Measurements from ENCODE around the gene F8A1.
"Not testable (repeated sequence)": the region's sequence is repeated elsewhere in the genome, so short reads cannot be mapped to it uniquely, and the experiment has no call there.

Gene F8A1

DNA sequence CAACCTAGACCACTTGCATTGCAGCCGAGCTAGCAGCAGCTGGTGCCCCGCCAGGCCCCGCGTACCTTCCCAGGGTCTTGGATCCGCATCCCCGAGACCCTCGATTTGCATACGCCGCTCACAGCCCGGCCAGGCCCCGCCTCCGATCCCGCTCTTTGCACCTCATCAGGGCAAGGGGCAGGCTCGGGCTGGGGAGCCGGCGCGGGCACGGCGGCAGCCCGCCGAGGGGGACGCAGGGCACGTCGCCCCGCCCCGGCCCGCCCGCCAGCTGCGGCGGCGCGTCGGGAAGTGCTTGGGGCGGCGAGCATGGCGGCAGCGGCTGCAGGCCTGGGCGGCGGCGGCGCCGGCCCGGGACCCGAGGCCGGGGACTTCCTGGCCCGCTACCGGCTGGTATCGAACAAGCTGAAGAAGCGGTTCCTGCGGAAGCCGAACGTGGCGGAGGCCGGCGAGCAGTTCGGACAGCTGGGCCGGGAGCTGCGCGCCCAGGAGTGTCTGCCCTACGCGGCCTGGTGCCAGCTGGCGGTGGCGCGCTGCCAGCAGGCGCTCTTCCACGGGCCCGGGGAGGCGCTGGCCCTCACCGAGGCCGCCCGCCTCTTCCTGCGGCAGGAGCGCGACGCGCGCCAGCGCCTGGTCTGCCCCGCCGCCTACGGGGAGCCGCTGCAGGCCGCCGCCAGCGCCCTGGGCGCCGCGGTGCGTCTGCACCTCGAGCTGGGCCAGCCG, at the start of gene F8A1:
F8A1 (plus strand) TSS at position 287 of the 720 bp plus-strand sequence; CDS start at position 307, 20 bp downstream.
- not testable (repeated sequence) for DNase-seq

DNA sequence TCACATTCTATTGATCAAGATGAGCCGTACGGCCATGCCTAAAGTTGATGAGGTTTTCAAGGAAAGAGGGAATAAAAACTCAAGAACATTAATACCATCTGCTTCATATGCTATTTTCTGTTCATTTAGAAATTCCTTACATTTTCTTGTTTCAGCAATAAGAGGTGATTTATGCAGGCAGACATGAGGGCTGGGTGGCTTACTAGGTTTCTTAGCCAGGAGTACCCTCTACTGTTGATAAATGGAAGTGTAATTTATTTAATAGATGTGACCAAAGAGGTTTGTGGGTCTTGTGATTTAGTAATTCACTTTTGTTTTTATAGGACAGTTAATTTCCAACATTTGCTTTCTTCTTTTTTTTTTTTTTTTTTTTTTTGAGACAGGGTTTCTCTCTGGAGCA, 45.3 kb upstream of the F8A1 start:
- peak; percentile 54 for DNase-seq

DNA sequence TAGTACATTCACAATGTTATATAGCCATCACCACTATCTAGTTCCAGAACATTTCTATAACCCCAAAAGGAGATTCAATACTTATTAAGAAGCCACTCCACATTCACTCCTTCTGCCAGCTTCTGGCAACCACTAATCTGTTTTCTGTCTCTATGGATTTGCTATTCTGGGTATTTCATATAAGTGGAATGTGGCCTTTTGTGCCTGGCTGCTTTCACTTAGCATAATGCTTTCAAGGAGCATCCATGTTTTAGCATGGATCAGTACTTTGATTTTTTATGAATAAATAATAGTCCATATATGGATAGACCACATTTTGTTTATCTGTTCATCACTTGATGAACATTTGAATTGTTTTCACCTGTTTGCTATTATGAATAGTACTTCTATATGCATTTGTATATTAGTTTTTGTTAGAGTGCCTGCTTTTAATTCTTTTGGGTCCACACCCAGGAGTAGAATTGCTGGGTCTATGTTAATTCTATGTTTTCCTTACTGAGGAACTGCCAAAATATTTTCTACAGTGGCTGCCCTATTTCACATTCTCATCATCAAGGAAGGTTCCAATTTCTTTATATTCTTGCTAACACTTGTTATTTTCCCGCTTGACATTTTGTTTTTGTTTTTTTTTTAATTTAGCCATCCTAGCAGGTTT, 35.1 kb upstream of the F8A1 start:
- DNase-seq: no peak

DNA sequence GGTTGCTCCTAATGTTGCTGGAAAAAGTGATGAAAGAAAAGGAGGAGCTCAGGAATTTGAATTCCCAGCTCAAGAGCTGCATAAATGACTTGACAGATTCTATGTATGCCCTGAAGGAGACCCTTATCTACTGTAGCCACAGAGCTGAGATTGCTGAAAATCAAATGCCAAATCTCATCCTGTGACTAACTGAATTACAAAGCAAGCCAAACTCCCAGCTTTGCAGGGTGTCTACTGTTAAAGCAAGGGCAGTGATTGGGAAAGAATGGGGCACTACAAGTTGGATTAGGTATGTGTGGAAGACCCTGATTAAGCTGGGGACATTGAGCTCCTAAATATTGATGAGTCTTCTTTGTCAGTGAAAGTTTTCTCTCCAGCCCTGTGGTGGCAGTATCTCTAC, 30.9 kb upstream of the F8A1 start:
- no peak for DNase-seq

DNA sequence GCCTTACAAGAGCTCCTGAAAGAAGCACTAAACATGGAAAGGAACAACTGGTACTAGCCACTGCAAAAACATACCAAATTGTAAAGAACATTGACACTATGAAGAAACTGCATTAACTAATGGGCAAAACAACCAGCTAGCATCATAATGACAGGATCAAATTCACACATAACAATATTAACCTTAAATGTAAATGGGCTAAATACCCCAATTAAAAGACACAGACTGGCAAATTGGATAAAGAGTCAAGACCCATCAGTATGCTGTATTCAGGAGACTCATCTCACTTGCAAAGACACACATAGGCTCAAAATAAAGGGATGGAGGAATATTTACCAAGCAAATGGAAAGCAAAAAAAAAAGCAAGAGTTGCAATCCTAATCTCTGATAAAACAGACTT, 17.6 kb upstream of the F8A1 start:
- DNase-seq: not testable (repeated sequence)

DNA sequence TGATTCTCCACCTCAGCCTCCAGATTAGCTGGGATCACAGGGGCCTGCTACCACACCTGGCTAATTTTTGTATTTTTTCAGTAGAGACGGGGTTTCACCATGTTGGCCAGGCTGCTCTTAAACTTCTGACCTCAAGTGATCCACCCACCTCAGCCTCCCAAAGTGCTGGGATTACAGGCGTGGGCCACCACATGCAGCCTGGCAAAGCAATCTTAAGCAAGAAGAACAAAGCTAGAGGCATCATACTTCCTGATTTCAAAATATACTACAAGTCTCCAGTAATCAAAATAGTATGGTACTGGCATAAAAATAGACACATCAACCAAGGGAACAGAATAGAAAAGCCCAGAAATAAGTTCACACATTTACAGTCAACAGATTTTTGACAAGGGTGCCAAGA, 12.8 kb upstream of the F8A1 start:
- no peak for DNase-seq

DNA sequence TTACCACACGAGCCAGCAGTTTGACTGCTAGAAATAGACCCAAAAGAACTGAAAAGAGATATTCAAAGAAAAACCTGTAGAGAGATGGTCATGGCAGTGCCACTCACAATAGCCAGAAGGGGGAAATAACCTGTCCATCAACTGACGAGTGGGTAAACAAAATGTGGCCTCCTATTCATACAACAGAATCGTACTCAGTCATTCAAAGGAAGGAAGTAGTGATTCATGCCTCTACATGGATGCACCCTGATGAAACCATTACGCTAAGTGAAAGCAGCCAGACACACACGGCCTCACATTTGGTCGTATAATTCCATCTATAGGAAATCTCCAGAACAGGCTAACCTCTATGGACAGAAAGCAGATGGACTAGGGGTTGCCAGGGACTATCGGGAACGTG, 2.1 kb upstream of the F8A1 start:
- DNase-seq: not testable (repeated sequence)

DNA sequence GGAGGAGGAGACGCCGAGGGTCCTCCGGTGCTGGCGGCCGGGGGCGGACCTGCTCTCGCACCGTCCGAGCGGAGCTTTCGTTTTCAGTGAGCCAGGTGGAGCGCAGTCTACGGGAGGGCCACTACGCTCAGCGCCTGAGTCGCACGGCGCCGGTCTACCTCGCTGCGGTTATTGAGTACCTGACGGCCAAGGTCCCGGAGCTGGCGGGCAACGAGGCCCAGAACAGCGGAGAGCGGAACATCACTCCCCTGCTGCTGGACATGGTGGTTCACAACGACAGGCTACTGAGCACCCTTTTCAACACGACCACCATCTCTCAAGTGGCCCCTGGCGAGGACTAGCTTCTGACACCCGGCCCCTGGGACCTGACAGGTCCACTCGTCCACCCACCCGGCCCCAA, 1.1 kb upstream of the F8A1 start:
- DNase-seq: not testable (repeated sequence)

DNA sequence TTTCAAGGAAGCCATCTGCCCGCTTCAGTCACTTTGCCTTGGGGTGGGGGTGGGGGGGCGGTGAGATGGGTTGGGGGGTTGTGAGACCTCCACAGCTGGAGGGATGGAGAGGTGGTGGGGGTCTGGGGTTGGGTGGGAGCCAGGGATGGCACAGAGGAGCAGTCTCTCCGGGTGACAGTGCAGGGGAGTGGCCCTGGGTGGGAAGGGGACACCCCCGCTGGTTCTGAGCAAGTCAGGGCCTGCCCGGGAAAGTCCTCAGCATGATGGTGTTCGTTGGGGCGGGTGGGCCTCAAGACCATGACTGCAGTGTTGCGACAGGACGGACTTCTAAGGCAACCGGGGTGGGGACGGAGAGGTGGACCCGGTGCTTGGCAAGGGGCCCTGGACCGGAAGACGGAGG, 606 bp upstream of the F8A1 start:
- not testable (repeated sequence) for DNase-seq

DNA sequence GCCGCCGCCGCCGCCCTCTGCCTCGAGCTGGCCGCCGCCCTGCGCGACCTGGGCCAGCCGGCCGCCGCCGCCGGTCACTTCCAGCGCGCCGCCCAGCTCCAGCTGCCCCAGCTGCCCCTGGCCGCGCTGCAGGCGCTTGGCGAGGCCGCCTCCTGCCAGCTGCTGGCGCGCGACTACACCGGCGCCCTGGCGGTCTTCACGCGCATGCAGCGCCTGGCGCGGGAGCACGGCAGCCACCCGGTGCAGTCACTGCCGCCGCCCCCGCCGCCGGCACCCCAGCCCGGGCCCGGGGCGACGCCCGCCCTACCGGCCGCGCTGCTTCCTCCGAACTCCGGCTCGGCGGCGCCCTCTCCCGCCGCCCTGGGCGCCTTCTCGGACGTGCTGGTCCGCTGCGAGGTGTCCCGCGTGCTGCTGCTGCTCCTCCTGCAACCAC, 650 bp downstream of the F8A1 start:
- DNase-seq: not testable (repeated sequence)

DNA sequence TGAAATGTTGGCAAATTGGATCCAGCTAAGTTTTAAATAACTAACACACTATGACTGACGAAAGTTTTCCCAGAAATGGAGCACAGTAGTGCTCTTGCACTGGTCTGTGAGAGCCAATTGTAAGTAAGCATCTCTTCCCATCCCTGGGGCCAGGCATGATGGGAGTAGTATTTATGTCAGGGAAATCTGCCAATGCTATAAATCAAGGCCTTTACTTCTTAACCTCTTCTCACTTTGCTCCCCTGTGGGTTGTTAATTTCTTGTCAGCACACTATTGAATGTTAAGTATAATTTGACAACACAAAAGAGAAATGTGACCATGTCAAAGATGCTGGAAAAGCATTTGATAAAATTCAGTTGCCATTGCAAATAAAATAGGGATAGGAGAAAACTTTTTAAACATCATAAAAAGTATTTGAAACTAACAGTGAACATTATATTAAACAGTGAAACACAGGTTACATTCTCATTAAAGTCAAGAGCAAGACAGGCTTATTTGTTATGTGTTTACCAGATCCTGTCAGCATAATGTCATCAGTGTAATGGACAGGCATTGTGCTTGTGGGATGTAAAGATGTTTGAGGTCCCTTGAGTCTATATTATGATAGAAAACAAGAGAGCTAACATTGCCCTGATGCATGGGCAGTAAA, 5.0 kb downstream of the F8A1 start:
- no peak for DNase-seq

DNA sequence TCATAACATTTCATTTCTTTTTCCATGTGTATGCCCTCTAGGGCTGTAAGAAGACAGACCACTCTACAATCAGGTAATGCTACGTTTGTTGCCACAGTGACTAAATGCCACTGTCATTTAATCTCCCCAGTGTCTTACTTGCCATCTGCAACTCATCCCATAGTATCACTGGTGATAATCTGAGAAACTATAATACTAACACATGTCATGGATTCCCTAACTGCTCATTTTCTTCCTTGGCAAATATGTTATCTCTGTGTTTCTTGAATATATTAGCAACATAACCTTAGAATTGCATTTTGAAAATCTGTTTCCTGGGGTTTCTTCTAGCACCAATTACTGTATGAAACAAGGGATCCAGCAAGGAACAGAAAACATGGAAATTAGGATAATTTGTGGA, 6.1 kb downstream of the F8A1 start:
- no peak for DNase-seq

DNA sequence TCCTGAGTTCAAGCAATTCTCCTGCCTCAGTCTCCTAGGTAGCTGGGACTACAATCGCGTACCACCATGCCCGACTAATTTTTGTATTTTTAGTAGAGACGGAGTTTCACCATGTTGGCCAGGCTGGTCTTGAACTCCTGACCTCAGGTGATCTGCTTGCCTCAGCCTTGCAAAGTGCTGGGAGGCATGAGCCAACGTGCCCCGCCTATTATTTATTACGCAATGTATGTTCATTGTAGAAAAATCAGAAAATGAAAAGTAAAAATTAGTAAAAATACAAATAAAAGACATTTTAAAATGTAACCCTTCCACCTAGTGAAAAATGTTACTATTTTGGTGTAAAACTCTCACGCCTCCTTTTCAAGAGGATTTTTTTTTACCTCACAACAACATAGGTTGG, 14.2 kb downstream of the F8A1 start:
- no peak for DNase-seq

DNA sequence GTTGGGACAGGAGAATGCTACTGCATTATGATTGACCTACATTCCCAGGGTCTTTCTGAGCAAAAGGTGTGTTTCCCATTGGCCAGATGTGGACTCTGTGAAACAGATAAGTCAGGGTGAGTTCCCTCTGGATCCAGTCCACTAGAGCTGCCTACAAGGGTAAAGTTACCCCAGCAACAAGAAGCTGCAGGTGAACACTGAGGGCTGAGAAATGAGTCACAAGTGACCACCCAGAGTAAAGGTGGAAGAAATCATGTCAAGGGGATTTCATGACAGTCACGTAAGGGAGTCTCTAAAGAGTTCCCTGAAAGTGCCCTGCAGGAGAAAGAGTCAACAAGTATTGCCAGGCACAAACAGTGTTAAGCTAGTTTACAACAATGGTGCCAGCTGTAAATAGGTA, 16.3 kb downstream of the F8A1 start:
- no peak for DNase-seq

DNA sequence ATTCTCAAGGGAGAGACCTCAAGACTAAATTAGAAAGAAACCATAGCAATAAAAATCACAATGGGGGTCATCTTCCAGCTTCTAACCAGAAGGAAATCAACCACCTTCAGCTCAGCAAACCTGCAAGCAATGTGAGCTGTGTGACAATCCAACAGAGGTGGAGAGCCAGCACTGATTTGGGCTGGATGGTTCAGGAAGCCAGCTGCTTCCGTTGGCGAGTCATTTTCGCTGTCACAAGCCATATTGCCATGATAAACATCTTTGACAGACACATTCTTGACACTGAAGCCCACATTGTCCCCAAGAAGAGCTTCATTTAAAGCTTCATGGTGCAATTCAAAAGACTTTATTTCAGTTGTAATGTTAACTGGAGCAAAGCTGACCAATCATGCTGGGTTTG, 22.7 kb downstream of the F8A1 start:
- DNase-seq: no peak

DNA sequence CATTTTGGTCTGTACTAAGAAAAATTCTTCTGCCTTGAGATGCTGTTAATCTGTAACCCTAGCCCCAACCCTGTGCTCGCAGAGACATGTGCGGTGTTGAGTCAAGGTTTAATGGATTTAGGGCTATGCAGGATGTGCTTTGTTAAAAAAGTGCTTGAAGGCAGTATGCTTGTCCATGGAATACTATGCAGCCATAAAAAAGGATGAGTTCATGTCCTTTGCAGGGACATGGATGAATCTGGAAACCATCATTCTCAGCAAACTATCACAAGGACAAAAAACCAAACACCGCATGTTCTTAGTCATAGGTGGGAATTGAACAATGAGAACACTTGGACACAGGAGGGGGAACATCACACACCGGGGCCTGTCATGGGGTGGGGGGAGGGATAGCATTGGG, 23.9 kb downstream of the F8A1 start:
- not testable (repeated sequence) for DNase-seq

DNA sequence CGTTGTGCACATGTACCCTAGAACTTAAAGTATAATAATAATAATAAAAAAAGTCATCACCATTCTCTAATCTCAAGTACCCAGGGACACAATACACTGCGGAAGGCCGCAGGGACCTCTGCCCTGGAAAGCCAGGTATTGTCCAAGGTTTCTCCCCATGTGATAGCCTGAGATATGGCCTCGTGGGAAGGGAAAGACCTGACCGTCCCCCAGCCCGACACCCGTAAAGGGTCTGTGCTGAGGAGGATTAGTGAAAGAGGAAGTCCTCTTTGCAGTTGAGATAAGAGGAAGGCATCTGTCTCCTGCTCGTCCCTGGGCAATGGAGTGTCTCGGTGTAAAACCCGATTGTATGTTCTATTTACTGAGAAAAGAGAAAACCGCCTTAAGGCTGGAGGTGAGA, 24.4 kb downstream of the F8A1 start:
- not testable (repeated sequence) for DNase-seq

DNA sequence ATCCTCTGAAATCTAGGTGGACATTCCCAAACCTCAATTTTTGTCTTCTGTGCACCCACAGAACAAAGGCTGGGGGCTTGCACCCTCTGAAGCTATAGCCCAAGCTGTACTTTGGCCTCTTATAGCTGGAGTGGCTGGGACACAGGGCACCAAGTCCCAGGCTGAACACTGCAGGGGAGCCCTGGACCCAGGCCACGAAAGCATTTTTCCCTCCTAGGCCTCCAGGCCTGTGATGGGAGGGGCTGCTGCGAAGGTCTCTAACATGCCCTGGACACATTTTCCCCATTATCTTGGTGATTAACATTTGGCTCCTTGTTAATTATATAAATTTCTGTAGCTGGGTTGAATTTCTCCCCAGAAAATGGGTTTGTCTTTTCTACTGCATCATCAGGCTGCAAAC, 27.9 kb downstream of the F8A1 start:
- no peak for DNase-seq

DNA sequence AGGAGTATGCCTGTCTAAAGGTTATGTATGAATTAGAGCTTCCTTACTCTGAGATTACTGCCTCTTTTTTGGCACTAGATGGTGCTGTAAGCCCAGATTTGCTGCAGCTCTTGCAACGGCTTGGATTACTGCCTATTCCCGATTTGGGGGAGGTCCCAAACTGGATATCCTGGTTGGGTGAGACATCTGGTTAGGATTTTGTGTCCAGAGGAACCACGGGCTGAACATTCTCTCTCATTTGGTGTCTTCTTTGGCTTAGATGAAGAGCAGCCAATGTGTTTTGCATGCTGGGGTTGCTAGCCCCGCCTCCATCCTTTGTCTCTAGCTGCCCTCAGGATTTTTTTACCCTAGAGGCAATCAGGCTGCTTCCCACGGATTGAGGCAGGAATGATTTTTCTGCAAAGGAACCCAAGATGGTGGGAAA, 31.9 kb downstream of the F8A1 start:
- peak; percentile 37 for DNase-seq

DNA sequence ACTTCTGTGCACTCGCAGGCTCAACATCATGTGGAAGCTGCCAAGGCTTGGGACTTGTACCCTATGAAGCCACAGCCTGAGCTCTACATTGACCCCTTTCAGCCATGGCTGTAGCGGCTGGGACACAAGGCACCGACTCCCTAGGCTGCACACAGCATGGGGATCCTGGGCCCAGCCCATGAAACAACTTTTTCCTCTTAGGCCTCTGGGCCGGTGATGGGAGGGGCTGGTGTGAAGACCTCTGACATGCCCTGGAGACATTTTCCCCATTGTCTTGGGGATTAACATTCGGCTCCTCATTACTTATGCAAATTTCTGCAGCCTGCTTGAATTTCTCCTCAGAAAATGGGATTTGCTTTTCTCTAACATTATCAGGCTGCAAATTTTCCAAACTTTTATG, 38.6 kb downstream of the F8A1 start:
- DNase-seq: not testable (repeated sequence)

Data from NCI-H748 treated with DMSO at 0.1 percent for 48 hours (cell line).